Fibroblast of skin of scalp (primary cell): ENCODE data around the gene LRP1B.

Experiments used
- DNase-seq: peaks from one replicate; pipeline ENCODE4 v3.0.0-alpha.2; 2013

LRP1B gene

GRCh38 chr2:141748616-141749015 is 382.2 kb downstream of the LRP1B start:
- DNase-seq = no peak

GRCh38 chr2:141741652-141742051 is 389.2 kb downstream of the LRP1B start:
- no peak for DNase-seq

- no peak for DNase-seq
Measured at GRCh38 chr2:141737492-141738255, 393.1 kb downstream of the LRP1B start.

DNA sequence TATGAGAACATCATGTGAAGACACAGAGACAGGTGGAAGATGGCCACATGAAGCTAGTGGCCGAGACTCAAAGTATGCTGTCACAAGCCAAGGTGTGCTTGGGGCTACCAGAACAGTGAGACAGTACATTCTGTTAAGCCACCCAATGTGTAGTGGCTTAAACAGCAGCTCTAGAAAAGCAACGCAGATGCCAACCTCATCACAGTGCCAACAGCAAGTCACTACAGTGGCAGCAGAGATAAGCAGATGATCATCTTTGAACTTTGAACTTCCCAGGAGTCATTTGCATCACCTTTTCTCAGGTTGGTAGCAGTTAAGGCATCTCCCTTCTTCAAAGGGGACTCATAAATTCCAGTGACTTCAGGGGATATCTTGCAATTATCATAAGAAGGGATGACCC is 394.4 kb downstream of the LRP1B start:
- no peak for DNase-seq

DNA sequence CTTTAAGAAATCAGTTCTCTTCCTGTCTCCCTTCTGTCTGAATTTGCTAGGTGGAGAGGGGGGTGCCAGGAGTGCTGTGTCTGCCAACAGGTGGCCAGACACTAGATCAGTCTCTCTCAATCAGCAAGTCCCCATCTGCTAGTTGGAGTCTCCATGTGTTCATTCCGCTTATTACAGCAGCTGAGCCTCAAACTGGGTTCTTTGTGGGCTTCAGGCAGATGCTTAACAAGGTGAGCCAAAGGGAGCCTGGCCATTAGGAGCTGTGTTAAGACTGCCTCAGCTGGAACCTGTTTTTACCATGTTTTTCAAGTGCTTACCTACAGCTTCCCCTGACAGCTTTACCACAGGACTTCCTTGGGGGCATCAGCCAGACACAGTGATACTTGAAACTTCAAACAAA is 401.9 kb downstream of the LRP1B start:
- DNase-seq = no peak

DNA sequence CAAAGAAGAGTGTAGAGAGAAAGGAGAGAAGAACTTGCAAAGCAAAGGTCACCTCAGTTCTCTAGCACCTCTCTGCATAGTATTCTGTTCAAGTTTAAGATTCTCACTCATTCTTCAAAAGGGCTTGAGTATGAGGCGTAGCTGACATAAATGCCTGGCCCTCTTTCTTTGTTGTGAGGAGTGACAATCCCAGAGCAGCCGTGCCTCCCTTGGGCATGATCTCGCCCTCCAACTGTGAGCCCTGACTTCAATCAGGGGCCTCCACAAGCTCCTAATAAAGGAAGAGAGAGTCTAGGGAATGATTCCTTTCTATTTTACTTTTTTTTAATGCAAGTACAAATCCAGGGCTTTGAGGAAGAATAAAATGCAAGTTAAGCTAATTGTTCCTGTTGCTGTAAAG is 402.7 kb downstream of the LRP1B start:
- DNase-seq = no peak

DNA sequence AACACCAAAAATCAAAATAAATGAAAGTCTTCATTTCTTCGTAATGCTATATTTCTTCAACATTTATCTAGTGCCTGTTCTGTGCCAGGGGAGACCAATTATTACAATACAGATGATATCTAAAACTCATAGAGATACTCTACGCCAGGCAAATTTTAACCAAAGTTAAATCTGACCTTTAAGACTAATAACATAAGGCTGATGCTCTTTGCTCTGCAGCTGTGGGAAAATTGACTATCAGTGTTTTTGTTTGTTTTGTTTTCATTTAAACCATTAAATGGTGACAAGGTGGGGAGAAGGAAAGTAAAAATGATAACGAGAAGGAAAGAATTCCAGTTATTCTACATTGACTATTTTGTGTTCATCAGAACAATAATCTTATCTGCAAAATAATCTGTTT is 406.4 kb downstream of the LRP1B start:
- no peak for DNase-seq

DNA sequence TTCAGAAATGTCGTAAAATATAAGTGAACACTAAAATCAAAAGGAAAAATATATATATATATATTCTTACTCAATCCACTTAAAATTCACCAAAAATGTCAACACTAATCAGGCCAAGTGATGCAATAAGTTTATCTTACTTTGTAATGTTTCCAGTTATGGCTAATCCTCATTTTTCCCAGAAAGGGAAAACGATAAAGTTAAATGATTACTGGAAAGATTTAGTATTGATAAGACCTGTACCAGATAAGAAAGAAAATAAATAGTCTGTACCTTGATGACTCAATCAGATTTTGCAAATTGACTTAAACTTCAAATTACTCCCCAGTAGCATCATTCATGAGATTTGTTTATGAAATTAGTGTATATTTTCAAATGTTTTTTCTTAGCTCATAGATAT is 407.0 kb downstream of the LRP1B start:
- DNase-seq = no peak

- DNase-seq = no peak
Measured at GRCh38 chr2:141720476-141720875, 410.3 kb downstream of the LRP1B start.

DNA sequence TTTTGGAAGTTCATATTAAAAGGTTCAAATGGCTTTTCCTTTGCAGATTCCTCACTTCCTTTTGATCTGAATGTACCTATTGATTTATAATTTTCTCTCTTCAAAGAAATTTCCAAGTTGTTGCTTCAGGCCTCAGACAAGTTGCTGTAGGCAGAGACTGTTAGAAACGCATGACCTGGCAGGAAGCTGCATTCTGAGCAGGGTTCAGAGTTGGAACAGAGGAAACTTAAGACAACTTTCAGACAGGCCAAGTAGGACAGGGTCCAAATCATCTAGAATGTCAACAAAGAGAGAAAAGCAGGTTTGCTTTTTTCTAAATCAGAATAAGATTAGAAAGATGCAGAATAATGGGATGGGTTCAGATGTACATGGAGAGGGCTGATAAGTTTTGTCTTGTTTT is 416.3 kb downstream of the LRP1B start:
- no peak for DNase-seq

GRCh38 chr2:141711627-141712026 is 419.2 kb downstream of the LRP1B start:
- no peak for DNase-seq

DNA sequence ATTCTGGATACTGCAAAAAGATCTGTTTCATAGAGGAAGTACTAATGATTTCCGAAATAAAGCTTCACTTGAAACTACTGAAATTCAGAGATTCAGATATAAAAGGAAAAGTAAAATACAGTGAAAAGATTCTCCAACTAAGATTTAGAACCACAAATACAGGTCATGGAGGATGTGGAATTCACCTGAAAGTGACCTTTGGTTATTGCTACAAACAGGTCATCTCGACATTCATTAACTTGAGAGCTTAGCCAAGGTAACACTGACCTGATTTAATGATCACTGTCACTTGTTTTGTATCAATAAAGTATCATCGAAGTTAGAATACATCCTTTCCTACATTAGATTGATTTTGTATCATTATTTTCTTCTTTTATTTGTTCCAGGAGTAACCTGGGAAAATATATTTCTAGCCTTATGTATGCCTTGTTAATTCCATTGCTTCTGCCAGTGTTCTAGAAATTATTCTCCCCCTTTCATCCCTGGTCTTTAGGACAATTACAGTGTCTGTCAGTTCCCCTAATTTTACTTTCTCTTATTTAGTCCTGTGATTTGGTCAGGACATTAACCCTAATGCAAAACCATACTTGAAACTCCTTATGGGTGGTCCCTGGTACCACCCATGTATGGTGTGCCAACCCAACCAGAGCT is 420.1 kb downstream of the LRP1B start:
- DNase-seq = no peak

DNA sequence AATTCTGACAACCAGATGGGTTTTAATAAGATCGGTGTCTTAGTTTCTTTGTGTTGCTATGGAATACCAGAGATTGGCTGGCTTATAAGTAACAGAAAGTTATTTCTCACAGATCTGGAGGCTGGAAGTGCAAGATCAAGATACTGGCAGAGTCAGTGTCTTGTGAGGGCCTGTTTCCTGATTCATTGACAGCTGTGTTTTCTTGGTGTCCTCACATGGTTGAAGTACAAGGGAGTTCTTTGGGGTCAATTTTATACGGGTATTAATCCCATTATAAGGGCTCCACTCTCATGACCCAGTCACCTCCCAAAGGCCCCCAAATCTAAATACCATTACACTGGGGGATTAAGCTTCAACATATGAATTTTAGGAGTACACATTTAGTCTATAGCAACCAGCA is 421.1 kb downstream of the LRP1B start:
- DNase-seq = no peak

- no peak for DNase-seq
Measured at GRCh38 chr2:141707486-141707885, 423.3 kb downstream of the LRP1B start.

DNA sequence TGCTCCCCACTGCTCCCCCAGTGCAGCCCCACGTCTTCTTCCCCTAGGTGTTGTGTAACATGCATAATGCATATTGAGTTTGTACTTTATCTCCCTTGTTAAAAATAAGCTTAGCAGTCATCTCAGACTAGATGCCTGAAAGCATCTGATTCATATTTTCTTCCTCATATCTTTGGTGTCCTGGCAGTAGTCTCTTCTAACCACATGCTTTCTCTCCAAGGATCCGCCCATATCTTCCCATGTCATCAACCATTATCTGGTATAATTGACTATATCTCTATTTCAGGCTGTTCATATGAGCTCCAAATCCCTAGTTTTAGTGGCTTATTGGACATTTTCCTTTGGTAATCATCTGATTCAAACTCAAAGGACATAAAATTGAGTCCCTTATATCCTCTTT is 426.3 kb downstream of the LRP1B start:
- DNase-seq = peak; percentile 0

DNA sequence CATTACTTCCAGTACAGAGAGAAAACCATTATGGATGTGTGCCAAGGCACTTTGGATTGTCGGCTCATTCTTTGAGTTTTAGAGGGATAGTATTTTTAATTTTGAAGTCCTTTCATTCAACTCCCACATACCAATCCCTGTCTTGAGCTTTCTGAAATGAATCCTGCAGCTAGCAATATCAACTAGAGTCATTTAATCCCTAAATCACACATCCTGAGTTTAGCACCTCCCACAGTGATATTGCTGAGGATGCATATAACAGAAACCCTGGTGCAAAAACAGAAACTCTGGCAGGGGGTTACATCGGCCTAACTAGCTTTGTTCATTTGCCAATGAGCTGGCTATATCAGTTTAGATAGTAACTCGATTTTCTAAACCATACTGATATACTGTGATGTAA is 427.3 kb downstream of the LRP1B start:
- DNase-seq = no peak

- no peak for DNase-seq
Measured at GRCh38 chr2:141701618-141702017, 429.2 kb downstream of the LRP1B start.

- no peak for DNase-seq
Measured at GRCh38 chr2:141699573-141699972, 431.2 kb downstream of the LRP1B start.

- DNase-seq = no peak
Measured at GRCh38 chr2:141698500-141698899, 432.3 kb downstream of the LRP1B start.

DNA sequence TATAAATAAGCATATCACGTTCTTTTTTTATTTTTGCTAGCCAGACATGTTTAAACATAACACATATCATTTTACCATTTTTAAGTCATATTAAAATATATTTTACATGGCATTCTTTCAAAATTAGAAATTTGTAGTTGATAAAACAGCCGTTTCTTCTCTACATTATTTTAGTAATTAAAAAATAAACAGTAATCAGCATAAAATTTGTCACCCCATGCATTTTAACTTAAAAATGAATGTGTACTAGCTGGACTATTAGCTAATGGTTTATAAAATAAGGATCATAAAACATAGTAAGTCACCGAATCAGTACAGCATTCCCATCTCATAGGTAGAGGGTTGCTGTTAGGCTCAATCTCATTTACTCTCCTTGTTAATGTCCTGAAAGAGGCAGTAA is 433.8 kb downstream of the LRP1B start:
- no peak for DNase-seq

DNA sequence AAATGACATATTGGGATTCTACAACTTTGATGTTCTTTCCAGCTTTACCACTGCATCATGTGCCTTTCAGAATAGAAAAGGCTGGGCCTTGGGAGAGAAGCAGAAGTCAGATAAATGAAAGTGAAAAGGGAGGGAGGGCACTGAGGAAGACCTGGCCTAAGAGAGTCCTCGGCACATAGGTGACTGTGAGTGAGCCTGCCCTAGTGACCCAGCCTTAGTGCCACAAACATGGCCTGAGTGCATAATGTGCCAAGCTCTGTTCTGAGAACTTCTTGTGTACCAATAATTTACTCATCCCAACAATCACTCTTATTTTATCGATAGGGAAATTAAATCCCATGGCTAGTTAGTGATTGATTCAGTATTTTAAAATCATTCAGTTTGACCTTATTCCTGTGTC is 436.6 kb downstream of the LRP1B start:
- no peak for DNase-seq

GRCh38 chr2:141692829-141693228 is 438.0 kb downstream of the LRP1B start:
- no peak for DNase-seq

DNA sequence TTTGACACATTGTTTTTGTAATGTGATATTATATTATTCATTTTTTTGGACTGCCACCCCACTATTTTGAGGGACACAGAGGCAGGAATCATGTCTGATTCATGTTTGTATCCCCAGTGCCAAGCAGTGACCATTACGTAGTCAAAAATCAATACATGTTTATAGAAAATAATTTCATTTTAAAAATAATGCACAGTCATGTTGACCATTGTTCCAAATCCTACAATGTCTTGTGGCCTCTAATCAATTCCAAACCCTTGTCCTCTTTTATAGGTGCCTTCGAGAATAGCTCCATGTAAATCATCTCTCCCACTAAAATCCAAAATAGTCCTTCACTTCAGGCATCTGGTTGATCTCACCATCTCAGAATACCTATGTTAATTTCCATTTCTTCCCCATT is 454.7 kb downstream of the LRP1B start:
- DNase-seq = no peak

GRCh38 chr2:141666191-141666590 is 464.6 kb downstream of the LRP1B start:
- DNase-seq = no peak

- DNase-seq = no peak
Measured at GRCh38 chr2:141660232-141660631, 470.6 kb downstream of the LRP1B start.
